ENCODE data around the gene C14orf119.

The C14orf119 gene

DNA sequence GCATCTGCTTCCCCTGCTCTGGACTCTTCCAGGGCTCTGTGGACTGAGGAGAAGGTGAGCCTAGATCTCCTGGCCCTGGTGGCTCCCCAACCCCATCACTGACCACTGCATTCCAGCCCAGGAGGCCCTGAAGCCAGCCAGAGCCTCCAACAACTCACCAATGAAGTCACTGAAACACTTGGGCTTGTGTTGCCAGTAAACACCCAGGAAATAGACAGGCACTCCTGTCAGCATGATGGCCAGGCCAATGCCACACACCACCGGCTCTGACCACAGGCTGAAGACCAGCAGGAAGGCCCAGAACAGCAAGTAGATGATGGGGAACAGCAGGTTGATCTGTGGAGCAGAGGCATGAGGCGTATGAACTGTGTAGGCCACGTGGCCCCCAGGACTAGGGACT, 32.6 kb downstream of the C14orf119 start:
- DNase-seq = no peak

DNA sequence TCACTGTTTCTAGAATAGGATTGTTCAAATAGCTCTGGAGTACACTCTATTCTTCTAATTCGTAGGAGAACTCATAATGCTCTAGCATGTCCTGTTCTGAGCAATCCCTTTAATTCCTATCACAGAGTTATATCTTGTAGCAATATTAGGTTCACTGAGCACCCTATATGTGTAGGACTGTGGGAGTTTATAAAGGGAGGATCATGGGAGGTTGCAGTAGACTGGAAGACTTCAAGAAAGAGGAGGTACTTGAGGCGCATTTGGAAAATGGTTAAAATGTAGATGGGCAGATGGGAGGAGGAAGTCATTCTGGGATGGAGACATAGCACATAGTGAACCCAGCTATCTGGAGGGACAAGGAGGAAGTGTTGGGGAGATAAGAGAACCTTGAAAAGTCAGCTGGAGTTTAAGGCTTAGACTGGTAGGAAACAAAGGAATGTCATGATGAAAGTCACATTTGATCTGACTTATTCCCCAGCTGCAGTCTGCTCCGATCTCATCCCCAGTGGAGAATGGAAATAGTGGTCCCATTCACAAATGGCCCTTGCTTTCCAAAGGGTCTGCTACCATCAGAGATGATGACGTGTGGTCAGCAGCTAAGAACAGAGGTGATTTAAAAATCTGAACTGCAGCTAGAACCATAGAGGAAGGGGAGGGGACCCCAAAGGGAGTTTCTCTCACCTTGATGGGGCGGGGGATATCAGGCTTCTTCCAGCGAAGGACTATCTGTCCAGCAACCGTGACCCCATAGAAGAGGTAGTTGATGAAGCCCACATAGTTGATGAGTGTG, 33.9 kb downstream of the C14orf119 start:
- DNase-seq = no peak

DNA sequence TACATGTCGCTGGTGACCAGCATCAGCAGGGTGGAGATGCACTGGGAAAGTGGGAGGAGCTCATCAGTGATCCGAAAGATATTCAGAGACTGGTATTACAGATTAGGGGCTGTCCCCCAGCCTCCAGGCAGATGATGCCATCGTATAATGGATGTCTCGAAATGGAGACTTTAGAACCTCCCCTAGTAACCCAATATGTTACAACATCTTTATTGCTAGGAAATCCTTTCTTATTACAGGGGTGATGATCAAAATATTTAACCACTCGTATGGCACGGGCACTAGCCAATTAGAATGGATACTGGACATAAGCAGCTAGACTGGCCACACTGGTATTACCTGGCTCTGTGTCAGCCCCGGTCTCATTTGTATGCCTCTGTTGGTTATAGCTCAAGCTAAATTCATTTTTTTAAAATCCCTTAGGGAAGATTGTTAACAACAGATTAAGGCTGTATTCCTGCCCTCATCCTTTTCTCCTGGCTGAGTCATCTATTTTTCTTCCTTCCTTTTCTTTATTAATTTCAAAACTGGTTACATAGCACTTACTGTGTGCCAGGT, 34.5 kb downstream of the C14orf119 start:
- DNase-seq = no peak

DNA sequence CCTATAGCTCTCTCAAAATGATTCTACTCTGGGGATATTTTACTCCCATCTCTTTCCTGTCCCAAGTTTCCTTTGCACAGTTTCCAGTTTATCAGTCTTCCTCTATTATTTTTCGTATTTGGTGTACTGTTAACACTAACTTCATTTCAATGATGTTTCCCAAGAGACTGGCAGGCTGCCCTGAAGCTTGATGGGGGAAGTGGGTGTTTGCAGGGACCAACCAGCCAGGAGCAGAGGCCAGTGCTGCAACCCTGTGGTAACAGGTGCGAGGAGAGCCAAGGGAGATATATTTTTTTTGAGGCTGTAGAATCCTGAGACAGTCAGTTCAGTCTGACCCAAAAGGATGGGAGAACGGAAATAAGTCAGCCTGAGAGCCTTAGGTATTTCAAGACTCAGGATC, 35.6 kb downstream of the C14orf119 start:
- DNase-seq = no peak

DNA sequence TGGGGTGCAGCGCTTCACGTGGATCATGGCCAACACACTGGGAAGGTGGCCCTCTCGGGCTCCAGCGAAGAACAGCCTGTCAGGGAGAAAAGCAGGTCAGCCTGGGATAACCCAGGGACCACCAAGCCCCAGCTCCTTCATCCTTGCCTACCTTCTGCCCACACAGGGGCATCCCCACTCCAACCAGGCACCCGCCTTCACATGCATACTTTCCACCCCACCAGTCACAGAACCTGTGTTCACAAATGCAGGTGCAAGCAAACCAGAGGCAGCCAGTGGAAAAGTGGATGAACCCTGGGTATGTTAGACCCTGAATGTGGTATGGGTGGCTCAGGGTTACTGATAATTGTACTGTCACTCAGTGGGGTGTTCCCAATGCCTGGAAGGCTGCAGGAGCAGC, 36.2 kb downstream of the C14orf119 start:
- no peak for DNase-seq

DNA sequence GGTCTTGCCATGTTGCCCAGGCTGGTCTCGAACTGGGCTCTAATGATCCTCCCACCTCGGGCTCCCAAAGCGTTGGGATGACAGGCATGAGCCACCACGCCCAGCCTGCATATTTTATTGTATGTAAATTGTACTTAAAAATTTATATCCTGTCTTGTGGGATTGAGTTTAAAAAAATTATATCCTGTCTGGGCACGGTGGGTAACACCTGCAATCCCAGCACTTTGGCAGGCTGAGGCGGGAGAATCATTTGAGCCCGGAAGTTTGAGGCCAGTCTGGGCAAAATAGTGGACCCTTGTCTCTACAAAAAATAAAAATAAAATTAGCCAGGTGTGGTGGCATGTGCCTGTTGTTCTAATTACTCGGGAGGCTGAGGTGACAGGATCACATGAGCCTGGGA, 37.7 kb downstream of the C14orf119 start:
- DNase-seq = no peak

DNA sequence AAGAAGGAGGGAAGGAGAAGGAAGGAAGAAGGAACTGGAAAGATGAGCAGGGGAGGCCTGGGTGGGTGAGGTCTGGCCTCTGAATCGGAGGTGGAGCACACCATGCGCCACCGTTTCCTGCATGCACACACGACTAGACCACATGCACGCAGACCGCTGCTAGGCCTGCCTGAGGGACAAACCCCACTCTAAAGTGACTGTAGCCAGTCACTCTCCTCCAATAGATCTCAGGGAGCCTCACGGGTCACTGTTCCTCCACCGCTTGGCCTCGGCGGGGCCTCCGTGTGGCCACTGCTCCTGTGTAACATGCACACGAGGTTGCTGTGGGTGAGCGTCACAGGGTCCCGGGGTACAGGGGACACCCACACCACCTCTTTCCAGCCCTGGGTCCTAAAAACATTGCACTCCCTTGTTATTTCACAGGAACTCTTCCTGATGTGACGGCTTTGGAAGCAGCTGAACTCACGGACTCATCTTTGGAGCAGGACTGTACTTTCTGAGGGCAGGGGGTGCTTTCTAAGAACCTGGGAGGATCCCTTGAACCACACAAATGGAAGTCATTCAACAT, 41.3 kb downstream of the C14orf119 start:
- DNase-seq = no peak

DNA sequence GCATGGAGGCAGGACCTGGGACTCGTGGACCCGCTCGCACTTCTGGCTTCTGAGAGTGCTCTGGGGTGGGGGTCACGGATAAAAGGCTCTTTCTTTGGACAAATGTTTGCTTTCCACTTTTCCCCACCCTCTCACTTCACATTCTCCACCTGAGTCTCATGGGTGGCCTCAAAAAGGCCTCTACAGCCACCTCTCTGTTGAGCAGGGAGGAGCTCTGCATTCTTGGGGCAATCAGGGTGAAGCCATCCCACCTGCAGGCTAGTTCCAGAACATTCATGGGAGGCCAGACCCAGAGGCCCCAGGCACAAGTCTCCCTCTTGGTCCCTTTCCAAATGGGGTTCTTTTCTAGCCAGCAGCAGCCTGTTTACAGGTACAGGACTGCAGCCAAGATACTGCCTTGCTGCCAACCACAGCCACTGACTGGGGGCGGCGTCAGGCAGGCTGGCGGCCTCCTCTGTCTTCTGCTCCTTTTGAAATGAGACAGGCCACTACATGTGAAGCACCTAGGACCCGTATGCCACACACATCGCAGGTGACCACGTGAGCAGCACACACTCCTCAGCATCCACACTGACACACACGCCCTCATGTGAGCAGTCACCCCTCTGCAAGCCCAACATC, 42.0 kb downstream of the C14orf119 start:
- DNase-seq = no peak

DNA sequence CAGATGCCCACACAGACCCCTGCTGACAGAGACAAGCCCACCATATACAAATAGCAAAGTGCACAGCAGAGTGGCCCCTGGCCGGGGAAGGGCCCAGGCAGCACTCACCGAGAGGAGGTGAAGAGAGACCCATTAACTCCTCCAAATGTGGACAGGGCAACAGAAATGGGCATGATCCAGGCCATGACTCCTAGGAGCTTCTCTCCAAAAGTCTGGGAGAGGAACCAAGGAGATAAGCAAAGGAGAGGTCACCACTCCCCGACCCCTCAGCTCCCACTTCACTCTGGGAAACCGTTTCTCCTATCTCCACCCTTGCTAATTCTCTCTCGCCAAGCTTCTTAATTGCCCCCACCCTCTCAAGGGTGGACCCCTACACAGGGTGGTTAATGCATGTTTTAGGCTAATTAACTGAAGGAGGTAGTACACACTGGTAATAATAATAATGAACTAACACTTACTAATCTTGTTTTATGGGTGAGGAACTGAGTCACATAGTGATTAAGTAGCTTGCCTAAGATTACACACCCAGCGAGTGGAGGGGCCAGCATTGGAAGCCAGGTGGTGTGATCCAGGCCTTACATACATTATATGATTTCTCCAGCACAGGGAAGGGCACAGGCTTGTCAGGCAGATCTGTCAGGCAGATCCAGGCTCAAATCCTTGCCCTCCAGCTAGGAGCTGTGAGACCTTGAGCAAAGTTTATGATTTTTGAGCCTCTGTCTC, 42.7 kb downstream of the C14orf119 start:
- DNase-seq = no peak

DNA sequence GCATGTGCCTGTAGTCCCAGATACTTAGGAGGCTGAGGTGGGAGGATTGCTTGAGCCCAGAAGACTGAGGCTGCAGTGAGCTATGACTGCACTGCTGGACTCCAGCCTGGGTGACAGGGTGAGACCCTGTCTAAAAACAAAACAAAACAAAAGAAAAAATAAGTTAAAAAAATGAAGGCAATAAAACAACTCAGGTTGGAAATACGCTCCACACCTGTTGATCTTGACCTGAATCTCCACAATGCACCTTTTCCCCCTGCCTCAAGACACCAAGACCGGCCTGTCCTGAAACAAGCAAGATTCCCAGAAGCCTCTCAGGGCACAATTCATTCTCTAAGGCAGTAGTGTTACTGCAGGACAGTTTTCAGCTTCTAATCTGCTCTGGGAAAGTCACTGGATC, 44.6 kb downstream of the C14orf119 start:
- no peak for DNase-seq

DNA sequence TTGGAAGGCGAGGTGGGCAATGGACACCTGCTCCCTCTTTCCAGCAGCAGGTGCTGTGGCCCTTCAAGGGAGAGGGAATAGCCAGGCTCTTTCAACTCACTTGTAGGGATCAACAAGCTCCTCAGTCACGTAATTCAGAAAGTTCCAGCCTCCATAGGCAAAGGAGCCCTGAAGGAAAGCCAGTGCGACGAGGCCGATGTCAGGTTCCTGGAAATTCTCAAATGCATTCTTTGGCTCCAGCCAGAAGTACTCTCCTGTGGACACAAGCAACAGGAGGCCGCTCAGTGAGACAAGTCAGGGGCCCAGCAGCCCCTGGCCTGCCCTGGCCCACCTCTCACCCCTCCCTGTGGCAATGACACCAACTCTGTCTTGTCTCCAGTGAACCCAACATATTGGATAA, 45.1 kb downstream of the C14orf119 start:
- DNase-seq = no peak

DNA sequence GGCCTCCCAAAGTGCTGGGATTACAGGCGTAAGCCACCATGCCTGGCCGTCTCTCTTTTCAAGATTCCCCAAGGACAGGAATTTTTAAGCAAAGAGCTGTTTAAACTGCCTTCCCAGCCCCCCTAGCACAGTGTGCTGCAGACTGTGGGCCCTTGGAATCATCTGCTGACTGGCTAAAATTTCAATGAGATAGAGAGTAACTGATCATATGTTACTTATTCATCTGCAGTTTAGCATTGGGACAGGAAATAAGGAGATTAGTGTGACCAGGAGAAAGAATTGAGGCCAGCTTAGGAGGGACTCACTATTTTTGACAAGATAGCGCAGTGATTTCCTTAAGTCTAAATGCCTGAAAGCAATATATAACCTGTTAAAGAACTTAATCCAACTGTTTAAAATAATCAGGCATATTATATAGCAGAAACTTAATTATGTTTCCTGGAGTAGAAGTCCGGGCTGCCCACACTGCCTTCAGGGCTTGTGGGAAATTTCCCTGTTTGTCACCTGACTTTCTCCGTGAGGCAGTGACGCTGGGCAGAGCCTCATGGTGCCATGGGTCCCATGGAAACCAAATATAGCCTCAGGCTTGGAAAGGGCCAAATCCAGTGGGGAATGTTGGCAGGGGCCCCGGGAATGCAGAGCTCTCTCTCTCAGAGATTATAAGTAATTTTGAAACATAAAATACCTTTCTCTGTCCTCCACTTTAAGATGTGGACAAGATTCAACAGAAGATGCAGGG, 46.6 kb downstream of the C14orf119 start:
- no peak for DNase-seq

DNA sequence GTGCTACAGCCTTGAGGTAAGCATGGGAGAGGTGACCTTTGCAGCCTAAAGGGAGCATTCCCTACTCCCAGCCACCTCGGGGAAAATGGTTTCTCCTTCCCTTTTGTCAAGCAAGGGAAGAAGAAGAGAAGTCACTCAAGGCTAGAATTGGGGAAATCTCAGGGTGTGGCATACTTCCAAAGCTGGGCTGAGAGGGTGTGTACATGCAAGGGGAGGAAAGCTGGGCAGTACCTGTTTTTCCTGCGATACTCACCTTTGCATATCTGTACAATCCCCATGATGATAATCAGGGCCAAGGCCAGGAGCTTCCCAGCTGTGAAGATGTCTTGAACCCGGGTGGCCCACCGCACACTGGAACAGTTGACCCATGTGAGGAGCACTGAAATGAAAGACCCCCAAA, 47.5 kb downstream of the C14orf119 start:
- no peak for DNase-seq

DNA sequence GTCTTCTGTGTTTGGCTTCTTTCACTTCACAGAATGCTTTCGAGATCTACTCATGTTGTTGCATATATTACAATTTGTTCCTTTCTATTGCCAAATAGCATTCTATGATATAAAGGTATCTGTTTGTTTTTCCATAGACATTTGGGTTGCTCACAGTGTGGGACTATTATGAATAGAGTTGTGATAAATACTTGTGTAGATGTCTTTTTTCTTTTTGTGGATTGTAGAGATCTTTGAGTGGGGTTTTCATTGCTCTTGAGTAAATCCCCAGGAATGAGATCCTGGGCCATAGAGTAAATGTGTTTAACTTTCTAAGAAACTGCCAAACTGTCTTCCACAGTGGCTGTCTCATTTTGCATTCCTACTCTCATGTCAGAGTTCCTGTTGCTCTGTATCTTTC, 48.6 kb downstream of the C14orf119 start:
- no peak for DNase-seq

DNA sequence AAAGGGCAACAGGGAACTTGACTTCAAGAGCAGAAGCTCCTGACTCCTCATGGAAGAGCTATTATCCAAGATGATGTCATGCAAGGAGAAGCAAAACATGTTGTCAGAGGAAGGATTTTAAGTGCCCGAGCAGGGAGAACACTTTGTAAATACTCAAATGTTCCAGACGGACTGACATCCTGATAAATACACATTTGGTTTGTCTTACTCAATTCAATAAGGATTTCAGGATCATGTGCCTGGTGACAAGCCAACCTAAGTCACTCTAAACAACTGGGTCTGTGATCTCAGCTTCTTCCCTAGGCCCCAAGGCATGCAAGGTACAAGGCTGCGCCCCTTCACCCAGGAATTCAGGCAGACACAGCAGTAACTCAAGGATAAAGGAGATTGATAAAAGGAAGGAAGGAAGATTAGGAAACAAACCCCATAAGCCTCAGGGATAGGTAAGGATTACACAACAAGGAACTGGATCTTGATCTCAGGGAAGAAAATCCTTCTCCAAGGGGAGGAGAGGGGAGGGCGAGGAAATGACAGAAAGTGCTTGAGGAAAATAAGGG, 50.6 kb downstream of the C14orf119 start:
- no peak for DNase-seq

DNA sequence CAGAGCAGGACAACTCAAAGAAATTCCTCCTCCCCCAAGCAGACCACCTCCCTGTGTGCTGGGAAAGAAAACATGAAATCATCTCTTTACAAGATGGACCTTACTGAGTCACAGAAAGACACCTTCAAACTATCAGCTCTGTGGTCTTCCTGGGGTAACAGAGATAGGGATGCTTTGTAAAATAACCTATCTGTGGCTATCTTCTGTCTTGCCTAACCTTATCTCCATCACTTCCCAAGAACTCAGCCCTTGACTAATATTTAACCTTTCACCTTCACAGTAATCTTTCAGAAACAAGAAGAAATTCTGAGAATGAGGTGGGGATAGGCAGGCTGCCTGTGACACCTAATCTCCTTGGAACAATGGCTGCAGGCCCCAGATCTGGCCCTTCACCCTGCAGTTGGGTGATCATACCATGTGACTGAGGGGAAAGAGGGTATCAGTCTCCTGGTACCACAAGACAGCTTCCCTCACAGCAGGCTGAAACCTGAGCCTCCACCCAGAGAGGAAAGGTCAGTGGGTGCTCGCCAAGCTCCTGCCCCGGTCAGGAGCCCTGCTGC, 51.1 kb downstream of the C14orf119 start:
- no peak for DNase-seq

DNA sequence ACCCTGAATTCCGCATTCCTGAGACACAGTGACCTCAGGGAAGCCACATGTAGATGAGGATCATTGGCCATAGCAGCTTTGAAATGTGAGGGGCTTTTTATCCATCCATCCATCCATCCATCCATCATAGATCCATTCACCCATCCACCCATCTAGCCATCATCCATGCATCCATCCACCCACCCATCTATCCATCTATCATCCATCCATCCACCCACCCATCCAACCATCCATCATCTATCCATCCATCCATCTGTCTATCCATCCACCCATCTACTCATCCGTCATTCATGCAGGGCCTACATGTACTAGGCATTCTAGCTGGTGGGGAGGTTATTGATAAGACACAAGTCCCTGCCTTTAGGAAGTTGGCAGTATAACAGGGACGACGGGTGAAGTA, 51.7 kb downstream of the C14orf119 start:
- DNase-seq = no peak

DNA sequence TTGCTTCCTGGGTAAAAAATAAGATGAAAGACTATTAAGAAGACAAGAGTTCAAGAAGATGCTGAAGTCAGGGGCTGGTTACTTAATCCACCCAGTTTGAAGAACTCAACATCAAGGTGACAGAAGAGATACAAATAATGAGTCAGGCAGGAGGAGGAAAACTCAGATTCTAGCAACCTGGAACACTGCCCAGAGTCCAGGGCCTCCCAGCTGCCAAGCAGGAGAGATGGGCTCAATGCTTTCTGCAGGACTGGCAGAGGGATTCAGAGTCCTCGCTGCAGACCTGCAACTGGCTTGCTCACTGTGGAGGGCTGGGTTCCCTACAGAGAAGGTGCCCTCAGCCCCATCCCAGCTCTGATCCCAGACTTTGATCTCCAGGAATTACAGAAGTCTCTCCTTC, 52.4 kb downstream of the C14orf119 start:
- DNase-seq = no peak

DNA sequence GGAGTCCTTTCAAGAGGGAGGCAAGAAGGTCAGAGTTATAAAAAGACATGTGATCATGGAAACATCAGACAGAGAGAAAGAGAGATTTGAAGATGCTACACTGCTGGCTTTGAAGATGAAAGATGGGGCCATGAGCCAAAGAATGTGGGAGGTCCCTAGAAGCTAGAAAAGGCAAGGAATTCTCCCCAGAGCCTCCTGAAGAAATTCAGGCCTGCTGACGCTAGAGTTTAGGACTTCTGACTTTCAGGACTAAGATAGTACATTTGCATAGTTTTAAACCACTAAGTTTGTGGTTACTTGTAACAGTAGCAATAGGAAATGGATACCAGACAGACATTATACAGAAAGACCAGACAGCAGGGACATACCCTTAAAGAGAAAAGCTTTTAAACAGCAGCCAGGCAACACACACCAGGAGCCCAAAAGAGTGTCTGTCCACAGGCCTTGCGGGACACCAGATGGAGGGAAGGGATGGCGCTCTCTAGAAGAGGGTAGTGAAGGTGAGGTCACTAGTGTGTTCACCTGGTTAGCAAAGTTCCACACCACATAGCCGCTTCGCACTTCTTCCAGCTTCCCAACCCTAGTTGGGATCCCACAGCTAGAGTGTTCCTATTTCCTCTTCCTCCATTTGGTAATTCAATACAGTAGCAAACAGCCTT, 53.4 kb downstream of the C14orf119 start:
- DNase-seq = peak; percentile 22

DNA sequence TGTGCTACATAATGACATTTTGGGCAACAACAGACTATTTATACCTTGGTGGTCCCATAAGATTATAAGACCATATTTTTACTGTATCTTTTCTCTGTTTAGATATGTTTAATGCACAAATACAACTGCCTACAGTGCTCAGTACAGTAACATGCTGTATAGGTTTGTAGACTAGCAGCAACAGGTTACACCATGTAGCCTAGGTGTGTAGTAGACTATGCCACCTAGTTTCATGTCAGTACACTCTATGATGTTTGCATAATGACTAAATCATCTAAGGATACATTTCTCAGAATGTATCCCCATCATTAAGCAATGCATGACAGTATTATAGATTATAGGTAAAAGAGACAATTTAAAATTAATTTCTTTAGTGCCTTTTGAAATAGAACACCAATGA, 54.4 kb downstream of the C14orf119 start:
- no peak for DNase-seq
